Astrocyte (in vitro differentiated cells and primary cell): ENCODE results near the gene SNX5. TPM values are rescaled to one million over a fixed set of nuclear protein-coding genes. Genes with fewer than 3 reads are reported as not detected.

Experiments
- DNase-seq: peaks from one replicate; pipeline ENCODE4 v3.0.0-alpha.2; 2010; ENCODE audit warnings: low read depth
- FAIRE-seq: peaks from 2 replicates; lab custom pipeline; 2011; peaks lifted over from hg19 to GRCh38; lab: Jason Lieb, UNC
- H2AFZ ChIP-seq: 2 replicates; pipeline ENCODE4 v1.6.0; 2012; ENCODE audit warnings: low read depth, low read length, inconsistent platforms
- H3K27ac ChIP-seq: 2 replicates; pipeline ENCODE4 v1.5.1; 2011; ENCODE audit warnings: low read depth, low read length, inconsistent platforms
- H3K27me3 ChIP-seq: 2 replicates; pipeline ENCODE4 v1.6.0; 2011; ENCODE audit warnings: low read length, inconsistent platforms; ENCODE audit not compliant: insufficient read depth
- H3K36me3 ChIP-seq: 2 replicates; pipeline ENCODE4 v1.5.1; 2011; ENCODE audit warnings: low read length, inconsistent platforms; ENCODE audit not compliant: insufficient read depth
- H3K4me1 ChIP-seq: 2 replicates; pipeline ENCODE4 v1.5.1; 2011; ENCODE audit warnings: low read length, inconsistent platforms; ENCODE audit not compliant: insufficient read depth
- H3K4me2 ChIP-seq: 2 replicates; pipeline ENCODE4 v1.6.0; 2012; ENCODE audit warnings: low read length, inconsistent platforms
- H3K4me3 ChIP-seq: 2 replicates; pipeline ENCODE4 v1.5.1; 2011; ENCODE audit warnings: low read depth, mild to moderate bottlenecking, low read length, inconsistent platforms; ENCODE audit not compliant: insufficient read depth
- H3K79me2 ChIP-seq: 2 replicates; pipeline ENCODE4 v1.6.0; 2012; ENCODE audit warnings: mild to moderate bottlenecking, low read length, inconsistent platforms; ENCODE audit not compliant: insufficient read depth
- H3K9ac ChIP-seq: 2 replicates; pipeline ENCODE4 v1.6.0; 2012; ENCODE audit warnings: mild to moderate bottlenecking, low read length, inconsistent platforms
- H3K9me3 ChIP-seq: 2 replicates; pipeline ENCODE4 v1.5.1; 2012; ENCODE audit warnings: low read depth, mild to moderate bottlenecking, low read length, inconsistent platforms; ENCODE audit not compliant: insufficient read depth
- H4K20me1 ChIP-seq: 2 replicates; pipeline ENCODE4 v1.6.0; 2012; ENCODE audit warnings: low read length, inconsistent platforms; ENCODE audit not compliant: insufficient read depth
- H3K27ac Mint-ChIP-seq: one replicate; pipeline ENCODE4 v1.8.0; 2021; ENCODE audit warnings: mild to moderate bottlenecking, mixed read lengths; ENCODE audit not compliant: unreplicated experiment
- H3K27me3 Mint-ChIP-seq: one replicate; pipeline ENCODE4 v1.8.0; 2021; ENCODE audit warnings: low read depth, mixed read lengths; ENCODE audit not compliant: unreplicated experiment
- H3K36me3 Mint-ChIP-seq: one replicate; pipeline ENCODE4 v1.8.0; 2021; ENCODE audit warnings: low read depth, mixed read lengths; ENCODE audit not compliant: unreplicated experiment
- H3K4me1 Mint-ChIP-seq: one replicate; pipeline ENCODE4 v1.8.0; 2021; ENCODE audit warnings: low read depth, mixed read lengths; ENCODE audit not compliant: unreplicated experiment
- H3K4me3 Mint-ChIP-seq: one replicate; pipeline ENCODE4 v1.8.0; 2021; ENCODE audit warnings: mild to moderate bottlenecking, moderate library complexity, mixed read lengths; ENCODE audit not compliant: unreplicated experiment
- H3K9me3 Mint-ChIP-seq: one replicate; pipeline ENCODE4 v1.8.0; 2021; ENCODE audit warnings: mild to moderate bottlenecking, mixed read lengths; ENCODE audit not compliant: unreplicated experiment
- EZH2 ChIP-seq: IDR thresholded peaks from 2 replicates; pipeline ENCODE4 v1.6.1; 2012; ENCODE audit warnings: mild to moderate bottlenecking, low read length, inconsistent platforms; ENCODE audit not compliant: insufficient read depth
- total RNA-seq: library from RNA; stranded (reverse); gene quantifications from 2 replicates; pipeline ENCODE4 v1.2.1, GENCODE V29; 2021
- TF ChIP-seq, protein P1 (sequence below): IDR thresholded peaks from 2 replicates; pipeline ENCODE4 v1.5.1; 2011; ENCODE audit warnings: low read depth, mild to moderate bottlenecking, inconsistent platforms, low read length, moderate library complexity; ENCODE audit not compliant: insufficient read depth

Gene SNX5
- total RNA-seq, 1 donor from 2014 or later: 95.1 TPM

DNA sequence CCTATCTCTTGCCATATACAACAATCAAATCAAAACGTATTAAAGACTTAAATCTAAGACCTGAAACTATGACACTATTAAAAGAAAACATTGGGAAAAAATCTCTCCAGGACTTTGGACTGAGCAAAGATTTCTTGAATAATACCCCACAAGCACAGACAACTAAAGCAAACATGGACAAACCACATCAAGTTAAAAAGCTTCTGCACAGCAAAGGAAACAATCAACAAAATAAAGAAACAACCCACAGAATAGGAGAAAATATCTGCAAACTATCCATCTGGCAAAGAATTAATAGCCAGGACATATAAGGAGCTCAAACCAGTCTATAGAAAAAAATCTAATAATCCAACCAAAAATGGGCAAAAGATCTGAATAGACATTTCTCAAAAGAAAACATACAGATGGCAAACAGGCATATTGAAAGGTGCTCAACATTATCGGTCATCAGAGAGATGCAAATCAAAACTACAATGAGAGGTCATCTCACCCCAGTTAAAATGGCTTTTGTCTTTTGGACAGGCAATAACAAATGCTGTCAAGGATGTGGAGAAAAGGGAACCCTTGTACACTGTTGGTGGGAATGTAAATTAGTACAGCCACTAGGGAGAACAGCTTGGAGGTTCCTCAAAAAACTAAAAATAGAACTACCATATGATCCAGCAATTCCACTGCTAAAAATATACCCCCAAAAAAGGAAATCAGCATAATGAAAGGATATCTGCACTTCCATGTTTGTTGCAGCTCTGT is 76.2 kb downstream of the SNX5 start:
- H3K27me3 ChIP-seq: no peaks in the 10 kb centered on the region
- H3K9ac ChIP-seq: no peak overlapping the region
- no peak overlapping the region for H3K4me3 ChIP-seq
- H3K79me2 ChIP-seq: no peaks in the 10 kb centered on the region
- H3K36me3 ChIP-seq: no peaks in the 10 kb centered on the region
- H3K4me1 ChIP-seq: peaks cover 24% of the 10 kb centered on the region
- peaks cover 19% of the 10 kb centered on the region for H3K4me1 Mint-ChIP-seq
- peaks cover 8% of the 10 kb centered on the region for H3K9me3 ChIP-seq
- H2AFZ ChIP-seq: no peak overlapping the region
- peaks cover 21% of the 10 kb centered on the region for H3K9me3 Mint-ChIP-seq
- DNase-seq (no peak), FAIRE-seq (no peak)
- no peak overlapping the region for H3K27ac Mint-ChIP-seq
- H3K4me3 Mint-ChIP-seq: no peak overlapping the region
- no peaks in the 10 kb centered on the region for H3K27me3 Mint-ChIP-seq
- no peak overlapping the region for H3K27ac ChIP-seq
- H3K4me2 ChIP-seq: no peak overlapping the region
- no peaks in the 10 kb centered on the region for H3K36me3 Mint-ChIP-seq
- H4K20me1 ChIP-seq: no peaks in the 10 kb centered on the region
- TF ChIP-seq, protein P1, sequence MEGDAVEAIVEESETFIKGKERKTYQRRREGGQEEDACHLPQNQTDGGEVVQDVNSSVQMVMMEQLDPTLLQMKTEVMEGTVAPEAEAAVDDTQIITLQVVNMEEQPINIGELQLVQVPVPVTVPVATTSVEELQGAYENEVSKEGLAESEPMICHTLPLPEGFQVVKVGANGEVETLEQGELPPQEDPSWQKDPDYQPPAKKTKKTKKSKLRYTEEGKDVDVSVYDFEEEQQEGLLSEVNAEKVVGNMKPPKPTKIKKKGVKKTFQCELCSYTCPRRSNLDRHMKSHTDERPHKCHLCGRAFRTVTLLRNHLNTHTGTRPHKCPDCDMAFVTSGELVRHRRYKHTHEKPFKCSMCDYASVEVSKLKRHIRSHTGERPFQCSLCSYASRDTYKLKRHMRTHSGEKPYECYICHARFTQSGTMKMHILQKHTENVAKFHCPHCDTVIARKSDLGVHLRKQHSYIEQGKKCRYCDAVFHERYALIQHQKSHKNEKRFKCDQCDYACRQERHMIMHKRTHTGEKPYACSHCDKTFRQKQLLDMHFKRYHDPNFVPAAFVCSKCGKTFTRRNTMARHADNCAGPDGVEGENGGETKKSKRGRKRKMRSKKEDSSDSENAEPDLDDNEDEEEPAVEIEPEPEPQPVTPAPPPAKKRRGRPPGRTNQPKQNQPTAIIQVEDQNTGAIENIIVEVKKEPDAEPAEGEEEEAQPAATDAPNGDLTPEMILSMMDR: no peak
- TF ChIP-seq EZH2: no peak

Other genes with a start within 250 kb of the SNX5 start
- gene MGME1, start 224 bp upstream of the SNX5 start, total RNA-seq: 14.1 and 14.2 TPM in 2 replicates
- 0.57 TPM in 1 of 2 replicates, not detected in the other for gene OVOL2, start 89.1 kb upstream of the SNX5 start, total RNA-seq
- 8.4 and 10.0 TPM in 2 replicates for gene KAT14, start 169.1 kb upstream of the SNX5 start, total RNA-seq
- gene PET117, start 169.1 kb upstream of the SNX5 start, total RNA-seq: 8.6 and 10.7 TPM in 2 replicates